HL-60 (cell line): ENCODE data around the gene TOMM40L.

Experiments used
- DNase-seq, 2 experiments: peaks; one replicate each; pipeline ENCODE4 v3.0.0-alpha.2; 2010 to 2020; ENCODE audit warnings: low read depth in 1 of 2, low spot score in 1 of 2
- H3K27ac ChIP-seq: fragments of 250-450 bp; sonication (Bioruptor Pico); replicated peaks from 2 replicates; pipeline ENCODE4 v1.5.1; 2020; ENCODE audit warnings: mild to moderate bottlenecking, moderate library complexity
- H3K27me3 ChIP-seq: fragments of 250-450 bp; sonication (Bioruptor Pico); 2 replicates; pipeline ENCODE4 v1.5.1; 2021; ENCODE audit warnings: mild to moderate bottlenecking, moderate library complexity; ENCODE audit not compliant: insufficient read depth, poor library complexity, severe bottlenecking
- H3K4me3 ChIP-seq: replicated peaks from 2 replicates; pipeline ENCODE4 v1.5.1; 2011; ENCODE audit warnings: mild to moderate bottlenecking, control low read depth, low read length; ENCODE audit not compliant: insufficient read depth
- GABPA ChIP-seq: IDR thresholded peaks from 2 replicates; pipeline ENCODE4 v1.6.1; 2012; ENCODE audit warnings: low read depth
- POLR2AphosphoS5 ChIP-seq: IDR thresholded peaks from 2 replicates; pipeline ENCODE4 v1.6.1; 2012; ENCODE audit warnings: low read depth
- SPI1 ChIP-seq: IDR thresholded peaks from 2 replicates; pipeline ENCODE4 v1.6.1; 2012; ENCODE audit warnings: low read depth, mild to moderate bottlenecking, borderline replicate concordance
- TF ChIP-seq, protein P1 (sequence below): IDR thresholded peaks from 2 replicates; pipeline ENCODE4 v1.6.1; 2012; ENCODE audit warnings: low read depth; ENCODE audit not compliant: insufficient replicate concordance
- TF ChIP-seq, protein P2 (sequence below): IDR thresholded peaks from one replicate; pipeline ENCODE4 v1.5.1; 2011; ENCODE audit warnings: low read length, control low read depth, inconsistent platforms; ENCODE audit not compliant: insufficient read depth

Gene TOMM40L

DNA sequence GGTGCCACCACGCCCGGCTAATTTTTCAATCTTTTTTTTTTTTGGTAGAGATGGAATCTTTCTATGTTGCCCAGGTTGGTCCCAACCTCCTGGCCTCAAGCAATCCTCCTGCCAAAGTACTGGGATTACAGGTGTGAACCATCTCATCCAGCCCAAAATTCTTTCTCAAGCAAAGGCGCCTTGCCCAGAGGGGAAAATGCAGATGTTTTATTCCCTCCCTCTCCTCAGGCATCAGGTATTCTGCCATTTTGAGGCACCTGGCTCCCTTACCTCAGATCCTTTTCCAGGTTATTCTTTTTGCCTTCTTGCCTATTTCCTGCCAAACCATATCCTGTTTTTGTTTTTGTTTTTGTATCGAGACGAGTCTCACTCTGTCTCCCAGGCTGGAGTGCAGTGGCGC, 37.5 kb upstream of the TOMM40L start:
- Histone ChIP-seq H3K27ac (no peak overlapping the region), H3K27me3 (no peaks in the 10 kb centered on the region), H3K4me3 (no peak overlapping the region)
- TF ChIP-seq POLR2AphosphoS5, result no peak
- TF ChIP-seq GABPA, result no peak
- TF ChIP-seq, protein P1, sequence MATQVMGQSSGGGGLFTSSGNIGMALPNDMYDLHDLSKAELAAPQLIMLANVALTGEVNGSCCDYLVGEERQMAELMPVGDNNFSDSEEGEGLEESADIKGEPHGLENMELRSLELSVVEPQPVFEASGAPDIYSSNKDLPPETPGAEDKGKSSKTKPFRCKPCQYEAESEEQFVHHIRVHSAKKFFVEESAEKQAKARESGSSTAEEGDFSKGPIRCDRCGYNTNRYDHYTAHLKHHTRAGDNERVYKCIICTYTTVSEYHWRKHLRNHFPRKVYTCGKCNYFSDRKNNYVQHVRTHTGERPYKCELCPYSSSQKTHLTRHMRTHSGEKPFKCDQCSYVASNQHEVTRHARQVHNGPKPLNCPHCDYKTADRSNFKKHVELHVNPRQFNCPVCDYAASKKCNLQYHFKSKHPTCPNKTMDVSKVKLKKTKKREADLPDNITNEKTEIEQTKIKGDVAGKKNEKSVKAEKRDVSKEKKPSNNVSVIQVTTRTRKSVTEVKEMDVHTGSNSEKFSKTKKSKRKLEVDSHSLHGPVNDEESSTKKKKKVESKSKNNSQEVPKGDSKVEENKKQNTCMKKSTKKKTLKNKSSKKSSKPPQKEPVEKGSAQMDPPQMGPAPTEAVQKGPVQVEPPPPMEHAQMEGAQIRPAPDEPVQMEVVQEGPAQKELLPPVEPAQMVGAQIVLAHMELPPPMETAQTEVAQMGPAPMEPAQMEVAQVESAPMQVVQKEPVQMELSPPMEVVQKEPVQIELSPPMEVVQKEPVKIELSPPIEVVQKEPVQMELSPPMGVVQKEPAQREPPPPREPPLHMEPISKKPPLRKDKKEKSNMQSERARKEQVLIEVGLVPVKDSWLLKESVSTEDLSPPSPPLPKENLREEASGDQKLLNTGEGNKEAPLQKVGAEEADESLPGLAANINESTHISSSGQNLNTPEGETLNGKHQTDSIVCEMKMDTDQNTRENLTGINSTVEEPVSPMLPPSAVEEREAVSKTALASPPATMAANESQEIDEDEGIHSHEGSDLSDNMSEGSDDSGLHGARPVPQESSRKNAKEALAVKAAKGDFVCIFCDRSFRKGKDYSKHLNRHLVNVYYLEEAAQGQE, result no peak
- no peak for TF ChIP-seq SPI1
- TF ChIP-seq, protein P2, sequence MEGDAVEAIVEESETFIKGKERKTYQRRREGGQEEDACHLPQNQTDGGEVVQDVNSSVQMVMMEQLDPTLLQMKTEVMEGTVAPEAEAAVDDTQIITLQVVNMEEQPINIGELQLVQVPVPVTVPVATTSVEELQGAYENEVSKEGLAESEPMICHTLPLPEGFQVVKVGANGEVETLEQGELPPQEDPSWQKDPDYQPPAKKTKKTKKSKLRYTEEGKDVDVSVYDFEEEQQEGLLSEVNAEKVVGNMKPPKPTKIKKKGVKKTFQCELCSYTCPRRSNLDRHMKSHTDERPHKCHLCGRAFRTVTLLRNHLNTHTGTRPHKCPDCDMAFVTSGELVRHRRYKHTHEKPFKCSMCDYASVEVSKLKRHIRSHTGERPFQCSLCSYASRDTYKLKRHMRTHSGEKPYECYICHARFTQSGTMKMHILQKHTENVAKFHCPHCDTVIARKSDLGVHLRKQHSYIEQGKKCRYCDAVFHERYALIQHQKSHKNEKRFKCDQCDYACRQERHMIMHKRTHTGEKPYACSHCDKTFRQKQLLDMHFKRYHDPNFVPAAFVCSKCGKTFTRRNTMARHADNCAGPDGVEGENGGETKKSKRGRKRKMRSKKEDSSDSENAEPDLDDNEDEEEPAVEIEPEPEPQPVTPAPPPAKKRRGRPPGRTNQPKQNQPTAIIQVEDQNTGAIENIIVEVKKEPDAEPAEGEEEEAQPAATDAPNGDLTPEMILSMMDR, result no peak
- no peak for DNase-seq

DNA sequence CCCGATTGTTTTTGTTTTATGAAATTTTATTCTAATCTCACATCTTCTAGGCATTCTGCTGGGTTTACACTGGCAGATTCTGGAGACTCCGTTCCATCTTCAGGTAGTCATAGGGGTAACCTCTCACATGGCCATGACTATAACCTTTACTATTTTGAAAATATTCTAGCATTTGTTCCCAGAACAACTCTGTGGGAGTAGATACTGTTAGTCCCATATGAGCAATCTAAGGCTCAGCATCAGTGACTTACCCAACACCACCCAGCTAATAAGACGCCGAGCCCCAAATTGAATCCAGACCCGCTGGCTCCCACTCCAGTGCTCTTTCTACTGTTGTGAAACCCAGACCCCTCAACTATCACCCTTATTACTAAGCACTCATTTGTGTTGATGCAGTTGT, 36.8 kb upstream of the TOMM40L start:
- Histone ChIP-seq H3K27me3 (no peaks in the 10 kb centered on the region), H3K4me3 (no peak overlapping the region), H3K27ac (no peak overlapping the region)
- DNase-seq, result no peak
- TF ChIP-seq POLR2AphosphoS5 (no peak), SPI1 (no peak), GABPA (no peak)
- TF ChIP-seq, protein P1, result no peak
- TF ChIP-seq, protein P2, result no peak

DNA sequence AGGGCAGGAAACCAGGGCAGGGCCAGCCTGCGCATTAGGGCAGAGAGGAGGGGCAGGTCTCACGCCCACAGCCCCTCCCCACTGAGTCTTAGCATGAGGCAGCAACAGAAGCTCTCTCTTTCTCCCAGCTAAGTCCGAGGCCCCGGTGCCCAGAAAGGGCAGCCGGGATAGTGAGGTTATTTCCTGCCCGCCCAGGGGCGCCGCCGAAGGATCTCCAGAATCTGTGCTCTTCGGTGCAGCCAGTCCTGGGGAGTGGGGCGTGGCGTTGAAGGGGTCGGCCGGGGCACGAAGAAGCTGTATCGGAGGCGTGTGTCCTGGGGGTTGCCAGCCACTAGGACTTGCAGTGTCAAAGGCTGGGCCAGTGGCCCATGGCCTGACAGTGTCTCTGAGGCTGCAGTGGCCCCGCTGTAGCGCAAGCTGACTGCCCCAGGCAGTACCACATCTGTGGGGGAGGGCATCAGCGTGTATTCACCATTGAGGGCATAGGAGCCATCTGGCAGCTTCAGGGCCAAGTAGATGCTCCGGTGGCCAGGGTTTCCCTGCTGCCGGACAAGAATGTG, 34.8 kb upstream of the TOMM40L start:
- Histone ChIP-seq H3K27ac (no peak overlapping the region), H3K27me3 (no peaks in the 10 kb centered on the region), H3K4me3 (no peak overlapping the region)
- TF ChIP-seq GABPA (no peak), SPI1 (no peak), POLR2AphosphoS5 (no peak)
- TF ChIP-seq, protein P1, result no peak
- TF ChIP-seq, protein P2, result no peak
- no peak for DNase-seq
